Endothelial cell of umbilical vein (primary cell): ENCODE data around the gene PPY. TPM values are rescaled to one million over a fixed set of nuclear protein-coding genes. Genes with fewer than 3 reads are reported as not detected.

Experiments
- BruUV-seq: library from RNA; stranded (reverse); fragments of 400-500 nt; replicated peaks from 2 replicates; lab custom pipeline; 2021; lab: Mats Ljungman, UMichigan
- CTCF ChIA-PET: fragments of 300-600, 350-600 bp; sonication (Branson Sonifier 250); formaldehyde crosslinking; loops from one replicate; lab custom pipeline; 2021; ENCODE audit warnings: antibody characterized with exemption, inconsistent platforms; lab: Charles Lee
- POLR2A ChIA-PET: fragments of 300-600, 350-600 bp; sonication (Branson Sonifier 250); formaldehyde crosslinking; loops from one replicate; lab custom pipeline; 2021; ENCODE audit warnings: antibody characterized with exemption, inconsistent platforms; lab: Charles Lee
- DNase-seq: peaks from one replicate; pipeline ENCODE4 v3.0.0-alpha.2; 2011; ENCODE audit warnings: low read depth, low spot score
- FAIRE-seq: peaks from 2 replicates; lab custom pipeline; 2011; peaks lifted over from hg19 to GRCh38; lab: Jason Lieb, UNC
- H2AFZ ChIP-seq: 2 replicates; pipeline ENCODE4 v1.6.0; 2012; ENCODE audit warnings: low read depth, low read length, control low read depth, inconsistent platforms
- H3K27ac ChIP-seq: 2 replicates; pipeline ENCODE4 v1.5.1; 2011; ENCODE audit warnings: low read depth, mild to moderate bottlenecking, control low read depth, low read length, moderate library complexity; ENCODE audit not compliant: insufficient read depth
- H3K27me3 ChIP-seq, 2 experiments: 2 replicates each; pipeline versions ENCODE4 v1.6.0 to v1.6.1; 2011; ENCODE audit warnings: low read length in 2 of 2, mixed read lengths in 1 of 2; ENCODE audit not compliant: control insufficient read depth in 2 of 2, insufficient read depth in 2 of 2
- H3K36me3 ChIP-seq, 2 experiments: 2 replicates in 1 of 2; 3 replicates in 1 of 2; pipeline ENCODE4 v1.5.1; 2011; ENCODE audit warnings: low read length in 2 of 2, mild to moderate bottlenecking in 1 of 2, moderate library complexity in 1 of 2; ENCODE audit not compliant: control insufficient read depth in 2 of 2, insufficient read depth in 2 of 2; ENCODE audit errors: extremely low read depth in 1 of 2
- H3K4me1 ChIP-seq: 3 replicates; pipeline ENCODE4 v1.5.1; 2011; ENCODE audit warnings: mild to moderate bottlenecking, low read length; ENCODE audit not compliant: control insufficient read depth, insufficient read depth; ENCODE audit errors: extremely low read depth
- H3K4me2 ChIP-seq: 2 replicates; pipeline ENCODE4 v1.6.1; 2011; ENCODE audit warnings: low read length, control low read depth, mixed read lengths; ENCODE audit not compliant: insufficient read depth
- H3K4me3 ChIP-seq, 3 experiments: fragments of 200-600 bp in 1 of 3; sonication (generic), shearing (Covaris generic) in 1 of 3; replicated peaks in 1 of 3; 2 replicates each; pipeline ENCODE4 v1.5.1; 2011 to 2016; ENCODE audit warnings: control low read depth in 3 of 3, low read length in 3 of 3, mild to moderate bottlenecking in 2 of 3, inconsistent platforms in 1 of 3, low read depth in 1 of 3, moderate library complexity in 1 of 3; ENCODE audit not compliant: insufficient read depth in 1 of 3
- H3K79me2 ChIP-seq: 2 replicates; pipeline ENCODE4 v1.6.0; 2012; ENCODE audit warnings: low read length, inconsistent platforms; ENCODE audit not compliant: control insufficient read depth, insufficient read depth
- H3K9ac ChIP-seq: replicated peaks from 2 replicates; pipeline ENCODE3; 2011; ENCODE audit warnings: low read length, control low read depth; ENCODE audit not compliant: insufficient read depth; ENCODE audit errors: extremely low read depth
- H3K9me1 ChIP-seq: replicated peaks from 3 replicates; pipeline ENCODE4 v1.6.0; 2011; ENCODE audit warnings: mild to moderate bottlenecking, low read length; ENCODE audit not compliant: control insufficient read depth, insufficient read depth; ENCODE audit errors: extremely low read depth
- H3K9me3 ChIP-seq: replicated peaks from 2 replicates; pipeline ENCODE4 v1.5.1; 2012; ENCODE audit warnings: low read length, inconsistent platforms; ENCODE audit not compliant: control insufficient read depth, insufficient read depth
- H4K20me1 ChIP-seq: replicated peaks from 2 replicates; pipeline ENCODE3; 2011; ENCODE audit warnings: mild to moderate bottlenecking, low read length; ENCODE audit not compliant: control insufficient read depth, insufficient read depth; ENCODE audit errors: extremely low read depth
- EZH2 ChIP-seq: IDR thresholded peaks from 2 replicates; pipeline ENCODE4 v1.6.1; 2012; ENCODE audit warnings: borderline replicate concordance, low read depth, mild to moderate bottlenecking, moderate library complexity, low read length, inconsistent platforms; ENCODE audit not compliant: severe bottlenecking
- FOS ChIP-seq: IDR thresholded peaks from 2 replicates; pipeline ENCODE4 v1.6.1; 2011; ENCODE audit warnings: mild to moderate bottlenecking, low read length, moderate library complexity, borderline replicate concordance; ENCODE audit not compliant: insufficient read depth
- GATA2 ChIP-seq: IDR thresholded peaks from 2 replicates; pipeline ENCODE4 v1.7.0; 2011; ENCODE audit warnings: low read depth, mild to moderate bottlenecking, moderate library complexity, mixed read lengths, low read length; ENCODE audit not compliant: insufficient read length, insufficient read depth
- JUN ChIP-seq: IDR thresholded peaks from 2 replicates; pipeline ENCODE4 v1.6.1; 2011; ENCODE audit warnings: borderline replicate concordance, low read depth; ENCODE audit not compliant: insufficient read length, insufficient read depth
- MYC ChIP-seq: IDR thresholded peaks from one replicate; pipeline ENCODE4 v1.6.1; 2011; ENCODE audit warnings: mild to moderate bottlenecking, low read depth, low read length
- POLR2A ChIP-seq: IDR thresholded peaks from 2 replicates; pipeline ENCODE4 v1.6.1; 2012; ENCODE audit warnings: low read depth, mild to moderate bottlenecking, control low read depth, low read length
- dilution Hi-C: fragments of 300-500 bp; cut with MboI; formaldehyde crosslinking; loops from one replicate; pipeline ENCODE4 v1.15.0; 2019; ENCODE audit warnings: low sequenced_read_pairs; ENCODE audit not compliant: extremely low pct_ligation_motif_present
- intact Hi-C: fragments of 100-400 bp; cut with micrococcal nuclease; formaldehyde crosslinking; loops from one replicate; pipeline ENCODE4 v1.10.0; 2022
- polyA plus RNA-seq, 4 experiments: library from polyadenylated mRNA; depleted of rRNA in 3 of 4; stranded (reverse) in 3 of 4; unstranded in 1 of 4; fragments of >200 nt; gene quantifications; 2 replicates each; pipeline versions ENCODE4 v1.2.1 to v1.2.3, GENCODE V29; 2011 to 2012; ENCODE audit warnings: missing spikeins in 1 of 4
- total RNA-seq: library from RNA; stranded (reverse); gene quantifications from 2 replicates; pipeline ENCODE4 v1.2.3, GENCODE V29; 2021
- TF ChIP-seq, protein P1 (sequence below), 2 donors: IDR thresholded peaks; 1 replicate in 1 of 2; 2 replicates in 1 of 2; pipeline ENCODE4 v1.5.1; 2011; ENCODE audit warnings: low read length in 2 of 2, mild to moderate bottlenecking in 2 of 2, moderate library complexity in 2 of 2, control low read depth in 1 of 2, inconsistent platforms in 1 of 2, low read depth in 1 of 2; ENCODE audit not compliant: insufficient read depth in 1 of 2; ENCODE audit errors: extremely low read depth in 1 of 2
- TF ChIP-seq, protein P2 (sequence below): IDR thresholded peaks from 2 replicates; pipeline ENCODE4 v1.6.1; 2011; ENCODE audit not compliant: insufficient read depth, insufficient read length

PPY gene
- total and polyA plus RNA-seq, 2 donors (not counting 3 experiments of a cell fraction or from before 2014, with no cell fraction given): not detected

DNA sequence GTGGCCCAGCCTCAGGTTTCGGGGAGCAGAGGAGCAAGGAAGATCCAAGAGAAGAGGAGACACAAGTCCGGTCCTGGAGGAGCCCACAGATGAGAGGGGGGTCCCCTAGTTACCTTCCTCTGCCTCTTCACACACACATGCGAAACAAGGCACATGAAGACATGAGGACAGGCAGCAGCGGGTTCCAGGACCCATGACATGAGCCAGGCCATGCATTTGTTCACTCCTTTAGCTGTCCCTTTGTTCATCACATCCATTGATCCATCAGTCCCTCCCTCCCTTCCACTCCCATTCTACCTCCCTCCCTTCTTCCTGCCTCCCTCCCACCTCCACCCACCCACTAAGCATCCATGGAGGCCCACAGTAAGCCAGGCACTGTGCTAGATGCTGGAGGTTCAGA, 9.4 kb downstream of the PPY start:
- no peaks in the 10 kb centered on the region for H3K79me2 ChIP-seq
- DNase-seq: no peak
- H3K9me3 ChIP-seq: no peaks in the 10 kb centered on the region
- no peaks in the 10 kb centered on the region for H4K20me1 ChIP-seq
- intact Hi-C loops: no loop called here
- BruUV-seq: no TSS peak
- H3K4me3 ChIP-seq: no peak overlapping the region
- H3K36me3 ChIP-seq: no peaks in the 10 kb centered on the region
- FAIRE-seq: no peak
- TF ChIP-seq JUN (no peak), FOS (no peak), MYC (no peak), GATA2 (no peak), POLR2A (no peak), EZH2 (no peak)
- TF ChIP-seq, protein P1, sequence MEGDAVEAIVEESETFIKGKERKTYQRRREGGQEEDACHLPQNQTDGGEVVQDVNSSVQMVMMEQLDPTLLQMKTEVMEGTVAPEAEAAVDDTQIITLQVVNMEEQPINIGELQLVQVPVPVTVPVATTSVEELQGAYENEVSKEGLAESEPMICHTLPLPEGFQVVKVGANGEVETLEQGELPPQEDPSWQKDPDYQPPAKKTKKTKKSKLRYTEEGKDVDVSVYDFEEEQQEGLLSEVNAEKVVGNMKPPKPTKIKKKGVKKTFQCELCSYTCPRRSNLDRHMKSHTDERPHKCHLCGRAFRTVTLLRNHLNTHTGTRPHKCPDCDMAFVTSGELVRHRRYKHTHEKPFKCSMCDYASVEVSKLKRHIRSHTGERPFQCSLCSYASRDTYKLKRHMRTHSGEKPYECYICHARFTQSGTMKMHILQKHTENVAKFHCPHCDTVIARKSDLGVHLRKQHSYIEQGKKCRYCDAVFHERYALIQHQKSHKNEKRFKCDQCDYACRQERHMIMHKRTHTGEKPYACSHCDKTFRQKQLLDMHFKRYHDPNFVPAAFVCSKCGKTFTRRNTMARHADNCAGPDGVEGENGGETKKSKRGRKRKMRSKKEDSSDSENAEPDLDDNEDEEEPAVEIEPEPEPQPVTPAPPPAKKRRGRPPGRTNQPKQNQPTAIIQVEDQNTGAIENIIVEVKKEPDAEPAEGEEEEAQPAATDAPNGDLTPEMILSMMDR (IDR thresholded peaks at IDR 0.05; ENCODE audit: extremely low read depth in 1 of 2, insufficient read depth in 1 of 2, low read depth in 1 of 2, low read length in 2 of 2): no peak
- TF ChIP-seq, protein P2, sequence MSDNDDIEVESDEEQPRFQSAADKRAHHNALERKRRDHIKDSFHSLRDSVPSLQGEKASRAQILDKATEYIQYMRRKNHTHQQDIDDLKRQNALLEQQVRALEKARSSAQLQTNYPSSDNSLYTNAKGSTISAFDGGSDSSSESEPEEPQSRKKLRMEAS: no peak
- POLR2A ChIA-PET: no interaction called here
- H2AFZ ChIP-seq: no peak overlapping the region
- H3K4me2 ChIP-seq: no peak overlapping the region
- H3K27ac ChIP-seq: no peak overlapping the region
- dilution Hi-C loops: no loop called here
- no peak overlapping the region for H3K9ac ChIP-seq
- no peaks in the 10 kb centered on the region for H3K9me1 ChIP-seq
- H3K27me3 ChIP-seq: peaks cover 7 to 9% of the 10 kb centered on the region in 2 experiments
- CTCF ChIA-PET: interaction anchor here (1.8 kb wide), 1 partner anchor 23 kb away, joined by 7 read pairs; no protein-coding TSS in a partner anchor
- H3K4me1 ChIP-seq: no peaks in the 10 kb centered on the region
